GOT3 (cell line): Measurements from ENCODE around the gene TEC.

Source experiments
- DNase-seq: peaks from one replicate; lab custom pipeline; 2025; ENCODE audit warnings: mixed read lengths; lab: John Stamatoyannopoulos, UW

The TEC gene

GRCh38 chr4:48162162-48162561, 107.5 kb downstream of the TEC start:
- DNase-seq: no peak

DNA sequence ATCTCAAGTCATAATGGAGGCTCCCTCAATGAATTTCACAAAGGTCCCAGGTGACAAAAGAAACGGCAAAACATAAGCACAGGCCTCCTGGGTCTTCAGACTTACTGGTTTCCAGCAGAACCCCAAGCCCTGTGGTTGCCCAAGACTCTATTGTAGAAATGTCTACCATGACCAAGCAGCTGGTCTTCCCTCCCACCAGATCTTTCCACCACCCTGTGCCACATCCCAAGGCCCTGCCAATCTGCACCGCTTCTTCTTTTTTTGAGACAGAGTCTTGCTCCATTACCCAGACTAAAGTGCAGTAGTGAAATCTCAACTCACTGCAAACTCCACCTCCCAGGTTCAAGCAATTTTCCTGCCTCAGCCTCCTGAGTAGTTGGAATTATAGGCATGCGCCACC, 112.4 kb downstream of the TEC start:
- DNase-seq: no peak

DNA sequence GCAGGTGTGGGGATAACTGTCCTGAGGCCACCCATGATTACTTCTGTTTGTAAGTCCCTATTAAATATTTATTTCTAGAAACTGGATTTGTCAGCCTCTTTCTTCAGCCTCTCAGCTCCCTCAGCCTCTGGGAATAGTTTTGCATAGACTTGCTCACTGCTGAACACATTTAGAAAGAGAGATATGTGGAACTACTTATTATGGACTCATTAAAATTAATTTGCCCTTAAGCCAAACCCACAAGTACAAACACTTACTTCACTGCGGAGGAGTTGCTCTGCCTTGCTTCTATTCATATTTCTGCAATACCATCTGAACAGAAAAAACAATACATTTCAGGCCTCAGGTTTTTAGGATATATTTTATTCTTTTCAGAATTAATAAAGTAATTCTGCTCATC, 113.2 kb downstream of the TEC start:
- no peak for DNase-seq

- DNase-seq: no peak
Measured at GRCh38 chr4:48153791-48154550, 115.7 kb downstream of the TEC start.

GRCh38 chr4:48152259-48152658, 117.4 kb downstream of the TEC start:
- DNase-seq: no peak

DNA sequence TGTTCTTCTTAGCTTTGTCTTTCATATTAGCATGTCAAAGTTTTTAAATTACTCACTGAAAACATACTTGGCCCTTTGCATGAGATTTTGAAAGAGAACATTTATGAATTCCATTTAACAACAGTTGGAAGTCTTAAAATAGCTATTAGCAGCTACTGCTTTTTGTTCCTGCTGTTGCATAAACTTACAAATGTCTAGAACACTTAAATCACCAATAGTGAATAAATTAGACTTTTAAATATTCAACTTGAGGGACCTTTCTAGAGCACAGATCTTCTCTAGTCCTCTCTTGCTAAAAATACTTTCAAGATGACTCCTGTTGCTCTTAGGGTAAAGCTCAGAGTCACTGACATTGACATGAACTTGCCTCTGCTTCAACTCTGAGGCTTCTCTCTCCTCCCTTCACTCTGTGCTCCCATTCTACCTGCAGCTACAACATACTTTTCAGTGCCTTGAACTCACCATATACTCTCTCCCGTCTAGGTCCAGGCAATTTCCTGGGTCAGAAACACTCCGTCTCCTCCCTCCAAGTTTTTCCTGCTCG, 119.7 kb downstream of the TEC start:
- no peak for DNase-seq

DNA sequence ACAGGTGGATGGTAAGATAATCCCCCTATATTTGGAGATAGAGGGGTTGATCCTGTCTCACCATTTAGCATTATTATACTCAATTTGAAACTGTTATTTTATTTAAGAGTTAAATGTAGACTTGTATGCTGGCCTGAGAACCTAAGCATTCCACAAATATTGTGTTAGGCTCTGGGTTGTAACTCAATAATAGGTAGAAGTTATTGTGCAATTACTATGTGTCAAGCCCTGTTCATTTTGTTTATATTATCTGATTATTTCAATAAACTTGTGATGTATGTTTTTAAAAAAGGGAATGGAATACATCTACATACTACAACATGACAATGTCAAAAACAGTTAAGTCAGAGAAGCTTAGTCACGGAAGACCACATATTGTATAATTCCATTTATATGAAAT, 122.0 kb downstream of the TEC start:
- no peak for DNase-seq

DNA sequence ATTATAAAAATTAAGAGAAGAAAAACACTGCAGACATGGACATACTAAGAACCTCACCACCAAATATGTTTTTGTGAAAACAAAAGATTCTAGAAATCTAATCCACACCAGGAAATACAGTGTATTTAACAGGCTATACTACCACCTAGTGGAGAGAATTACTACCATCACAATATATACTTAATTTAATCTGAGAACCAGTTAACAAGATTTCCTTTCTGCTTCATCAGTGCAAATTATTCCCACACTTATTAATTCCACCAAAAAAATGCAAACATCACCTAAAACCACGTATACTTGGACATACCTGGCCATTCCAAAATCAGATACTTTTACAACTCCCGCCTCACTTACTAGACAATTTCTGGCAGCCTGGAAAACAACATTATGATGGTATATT, 128.6 kb downstream of the TEC start:
- DNase-seq: no peak

- DNase-seq: no peak
Measured at GRCh38 chr4:48139691-48140090, 129.9 kb downstream of the TEC start.

DNA sequence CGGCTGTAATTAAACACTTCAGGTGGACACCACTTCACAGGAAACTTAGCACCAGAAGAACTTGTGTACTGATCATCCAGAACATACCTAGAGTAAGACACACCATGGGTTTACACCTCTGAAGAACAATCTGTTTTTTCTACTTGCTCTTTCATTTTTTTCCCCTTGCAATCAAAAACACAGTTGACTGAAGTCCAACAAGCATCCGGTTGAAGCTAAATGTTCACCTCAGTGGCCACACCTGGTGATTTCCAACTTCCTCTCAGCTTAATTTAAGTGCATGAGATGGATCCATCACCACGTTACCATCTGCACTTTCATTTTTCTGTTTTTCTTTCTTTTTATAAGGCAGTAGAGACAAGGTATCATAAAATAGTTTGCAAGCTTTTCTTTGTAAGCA, 130.7 kb downstream of the TEC start:
- DNase-seq: no peak

GRCh38 chr4:48138511-48138910, 131.1 kb downstream of the TEC start:
- DNase-seq: no peak

- DNase-seq: no peak
Measured at GRCh38 chr4:48137846-48138245, 131.8 kb downstream of the TEC start.

- DNase-seq: no peak
Measured at GRCh38 chr4:48134081-48134480, 135.6 kb downstream of the TEC start, which contains the start of gene TXK. TXK (minus strand) TSS chr4:48134250; CDS start chr4:48134170, 80 bp downstream.

GRCh38 chr4:48133669-48134068, 136.0 kb downstream of the TEC start:
- DNase-seq: no peak

DNA sequence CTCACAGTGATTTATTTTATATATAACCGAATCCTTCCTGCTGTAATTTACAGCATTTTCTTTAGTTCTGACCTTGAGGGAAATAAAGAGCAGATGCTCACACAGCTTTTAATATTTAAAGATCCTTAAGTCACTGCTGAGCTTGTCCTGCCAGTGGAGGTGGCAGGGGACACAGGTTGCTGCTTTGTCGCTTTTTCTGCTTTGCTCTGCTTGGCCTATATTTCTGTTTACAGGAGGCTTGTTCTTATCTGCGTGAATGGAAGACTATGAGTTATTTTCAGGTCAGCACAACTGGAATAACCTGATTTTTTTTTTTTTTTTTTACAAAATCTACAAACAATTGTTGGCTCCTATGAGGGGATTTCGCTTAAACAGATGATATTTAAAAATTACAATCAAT, 137.9 kb downstream of the TEC start:
- DNase-seq: no peak

DNA sequence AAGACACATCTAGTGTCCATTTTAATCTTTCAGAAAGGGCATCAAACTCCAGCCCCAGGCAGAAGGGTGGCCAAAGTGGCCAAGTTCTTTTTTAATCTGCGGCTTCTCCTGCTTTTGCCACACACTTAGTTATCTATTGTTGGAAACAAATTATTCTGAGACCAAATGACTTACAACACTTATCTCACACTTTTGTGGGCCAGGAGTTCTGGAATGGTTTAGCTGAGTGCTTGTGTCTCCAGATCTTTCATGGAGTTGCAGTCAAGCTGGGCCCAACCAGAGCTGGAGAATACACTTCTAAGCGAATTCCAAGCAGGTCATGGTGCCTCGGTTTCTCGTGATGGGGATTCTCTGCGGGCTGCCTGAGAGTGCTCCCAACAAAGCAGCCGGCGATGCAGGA, 139.5 kb downstream of the TEC start:
- DNase-seq: no peak

DNA sequence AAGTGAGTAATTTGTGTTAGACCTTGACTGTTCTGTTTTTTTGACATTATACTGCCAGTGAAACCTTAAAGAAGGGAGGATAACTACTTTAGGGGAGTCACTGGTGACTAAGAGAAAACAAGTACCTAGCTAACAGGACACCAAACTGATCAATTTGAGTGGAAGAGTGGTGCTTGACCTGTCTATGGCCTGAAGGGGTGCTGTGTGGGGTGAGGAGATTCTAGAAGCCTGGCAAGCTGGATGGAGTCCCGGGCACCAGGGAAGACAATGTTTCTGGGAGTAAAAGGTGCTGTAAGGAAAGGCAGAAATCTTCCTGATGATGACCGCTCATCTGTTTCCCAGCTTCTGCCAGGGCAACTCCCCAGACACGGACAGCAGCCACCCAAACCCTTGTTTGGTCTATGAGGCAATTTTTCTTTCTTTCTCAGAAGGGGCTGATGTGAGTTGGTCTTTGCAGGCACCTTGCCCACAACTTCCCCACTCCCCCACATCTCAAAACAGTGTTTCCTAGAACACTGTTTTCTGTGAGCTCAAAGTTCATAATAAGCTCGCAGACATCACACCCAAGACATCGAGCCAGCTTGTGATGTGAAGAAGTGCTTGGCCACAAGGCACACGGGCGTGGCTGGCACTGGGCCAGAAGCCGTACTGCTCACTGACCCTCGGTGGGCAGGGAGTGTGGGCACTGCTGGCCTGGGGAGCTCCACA, 140.2 kb downstream of the TEC start:
- no peak for DNase-seq

DNA sequence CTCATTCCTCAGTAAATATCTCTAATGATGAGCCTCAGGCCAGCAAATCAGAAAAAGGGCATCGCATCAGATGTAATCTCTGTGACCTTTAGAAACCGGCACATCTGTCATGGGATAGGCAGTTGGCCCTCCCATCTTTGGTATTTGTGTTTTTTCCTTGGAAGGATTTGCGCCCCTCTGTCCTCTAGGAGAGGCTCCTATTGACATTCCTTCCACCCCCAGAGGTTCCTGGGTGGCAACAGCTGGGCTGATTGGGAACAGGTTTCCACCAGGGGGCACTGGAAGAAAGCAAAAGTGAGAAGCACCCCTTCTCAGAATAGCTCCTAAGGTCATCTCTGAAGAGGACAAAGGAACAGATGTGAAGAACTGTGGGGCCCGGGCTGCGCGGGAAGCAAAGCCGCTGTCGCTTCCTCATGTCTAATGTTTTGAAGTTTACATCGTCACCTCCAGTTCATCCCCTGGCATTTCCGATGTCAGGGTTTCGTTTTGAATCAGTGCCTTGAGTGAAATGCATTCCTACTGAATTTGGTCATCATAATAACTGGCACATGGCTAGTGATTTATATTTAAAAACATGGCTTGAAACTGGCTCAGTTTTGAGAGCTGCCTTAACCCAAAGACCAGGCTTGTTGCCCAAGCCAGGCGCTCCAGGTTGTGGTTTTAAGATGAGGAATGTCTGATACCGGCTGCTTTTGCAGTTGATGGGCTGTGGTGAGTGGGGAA, 141.8 kb downstream of the TEC start:
- DNase-seq: peak; percentile 45

DNA sequence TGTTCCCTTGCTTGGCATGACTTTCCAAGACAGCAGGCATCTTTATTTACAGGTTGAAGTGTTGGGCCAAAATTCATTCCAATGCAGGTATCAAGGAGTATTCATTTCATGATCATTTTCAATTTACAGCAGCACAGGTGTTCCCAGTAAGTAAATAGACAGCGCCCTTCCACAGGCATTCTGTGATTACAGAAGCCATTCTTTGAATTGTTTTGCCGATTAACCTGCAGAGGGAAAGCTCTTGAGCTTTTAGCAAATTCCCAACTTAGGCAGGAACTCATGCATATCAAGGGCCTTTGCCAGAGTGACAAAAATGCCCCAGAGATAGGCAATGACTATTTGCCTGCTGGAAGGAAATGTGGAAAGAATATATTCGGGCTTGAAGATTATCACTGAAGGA, 142.4 kb downstream of the TEC start:
- DNase-seq: no peak

DNA sequence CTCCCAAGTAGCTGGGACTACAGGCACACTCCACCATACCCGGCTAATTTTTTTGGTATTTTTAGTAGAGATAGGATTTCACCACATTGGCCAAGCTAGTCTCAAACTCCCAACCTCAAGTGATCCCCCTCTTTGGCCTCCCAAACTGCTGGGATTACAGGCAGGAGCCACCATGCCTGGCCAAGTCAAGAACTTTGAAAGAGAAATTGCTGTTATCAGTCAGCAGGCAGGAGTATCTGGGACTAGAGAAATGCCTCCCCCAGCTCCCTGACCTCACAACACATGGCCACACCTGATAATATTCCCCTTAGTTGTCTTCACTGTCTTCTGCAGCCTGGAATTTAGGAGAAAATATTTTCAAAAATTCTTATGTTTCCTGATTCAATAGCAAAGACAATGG, 143.0 kb downstream of the TEC start:
- no peak for DNase-seq

DNA sequence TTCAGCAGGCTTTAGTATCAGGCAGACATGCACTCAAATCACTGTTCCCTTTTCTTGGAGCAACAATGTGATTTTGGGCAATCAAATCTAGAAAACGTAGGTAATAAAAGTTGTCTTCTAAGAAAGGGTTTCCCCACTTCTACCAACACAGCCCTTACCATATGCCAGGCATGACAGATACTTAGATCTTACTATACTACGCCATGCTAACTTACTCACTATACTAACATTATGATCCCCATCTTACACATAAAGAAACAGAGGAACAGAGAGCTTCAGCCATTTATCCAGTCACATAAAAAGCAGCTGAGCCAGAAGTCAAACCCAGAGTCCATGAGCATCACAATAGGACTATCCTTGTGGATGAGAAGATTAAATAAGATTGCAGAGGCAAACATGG, 144.8 kb downstream of the TEC start:
- no peak for DNase-seq

GRCh38 chr4:48122756-48123155, 146.9 kb downstream of the TEC start:
- DNase-seq: no peak

GRCh38 chr4:48121180-48121579, 148.5 kb downstream of the TEC start:
- DNase-seq: no peak
